Tongue (tissue), 2 donors: ENCODE measurements around the gene PRR13. TPM values are rescaled to one million over a fixed set of nuclear protein-coding genes. Genes with fewer than 3 reads are reported as not detected.
A peak's percentile ranks its signal among the peaks of the same experiment; 100 is the strongest.
"Not testable (repeated sequence)": the region's sequence is repeated elsewhere in the genome, so short reads cannot be mapped to it uniquely, and the experiment has no call there.

Experiments
- DNase-seq: peaks from one replicate; pipeline ENCODE4 v3.0.0-alpha.2; 2015
- total RNA-seq: library from RNA; depleted of rRNA; stranded (reverse); fragments of >200 nt; gene quantifications from one replicate; pipeline ENCODE4 v1.2.3, GENCODE V29; 2014

The PRR13 gene
- total RNA-seq, 1 donor from 2014 or later: 13.0 TPM

DNA sequence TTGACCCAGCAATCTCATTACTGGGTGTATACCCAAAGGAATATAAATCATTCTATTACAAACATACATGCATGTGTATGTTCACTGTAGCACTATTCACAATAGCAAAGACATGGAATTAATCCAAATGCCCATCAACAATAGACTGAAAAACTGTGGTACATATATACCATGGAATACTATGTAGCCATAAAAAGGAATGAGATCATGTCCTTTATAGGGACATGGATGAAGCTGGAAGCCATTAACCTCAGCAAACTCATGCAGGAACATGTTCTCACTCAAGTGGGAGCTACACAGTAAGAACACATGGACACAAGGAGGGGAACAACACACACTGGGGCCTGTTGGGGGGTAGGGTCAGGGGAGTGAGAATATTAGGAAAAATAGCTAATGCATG is 2.0 kb upstream of the PRR13 start:
- not testable (repeated sequence) for DNase-seq

DNA sequence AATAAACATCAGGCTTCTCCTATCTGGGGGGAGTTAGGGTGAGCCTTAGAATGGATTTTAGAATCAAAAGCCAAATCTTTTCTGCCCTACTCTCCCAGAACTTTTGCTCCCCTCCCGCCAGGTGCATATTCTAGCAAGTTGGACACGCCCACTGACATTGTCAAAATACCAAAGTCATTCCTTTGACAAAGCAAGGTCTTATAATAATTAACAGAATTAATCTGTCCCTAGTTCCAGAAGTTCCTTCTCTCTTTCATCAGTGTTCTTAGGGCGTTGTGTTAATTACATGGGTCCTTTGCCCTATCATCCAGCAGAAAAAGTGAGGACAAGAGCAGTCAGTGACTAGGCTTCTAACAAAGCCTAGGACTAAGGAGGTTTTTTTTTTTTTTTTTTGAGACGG is 2.4 kb downstream of the PRR13 start:
- DNase-seq: no peak

DNA sequence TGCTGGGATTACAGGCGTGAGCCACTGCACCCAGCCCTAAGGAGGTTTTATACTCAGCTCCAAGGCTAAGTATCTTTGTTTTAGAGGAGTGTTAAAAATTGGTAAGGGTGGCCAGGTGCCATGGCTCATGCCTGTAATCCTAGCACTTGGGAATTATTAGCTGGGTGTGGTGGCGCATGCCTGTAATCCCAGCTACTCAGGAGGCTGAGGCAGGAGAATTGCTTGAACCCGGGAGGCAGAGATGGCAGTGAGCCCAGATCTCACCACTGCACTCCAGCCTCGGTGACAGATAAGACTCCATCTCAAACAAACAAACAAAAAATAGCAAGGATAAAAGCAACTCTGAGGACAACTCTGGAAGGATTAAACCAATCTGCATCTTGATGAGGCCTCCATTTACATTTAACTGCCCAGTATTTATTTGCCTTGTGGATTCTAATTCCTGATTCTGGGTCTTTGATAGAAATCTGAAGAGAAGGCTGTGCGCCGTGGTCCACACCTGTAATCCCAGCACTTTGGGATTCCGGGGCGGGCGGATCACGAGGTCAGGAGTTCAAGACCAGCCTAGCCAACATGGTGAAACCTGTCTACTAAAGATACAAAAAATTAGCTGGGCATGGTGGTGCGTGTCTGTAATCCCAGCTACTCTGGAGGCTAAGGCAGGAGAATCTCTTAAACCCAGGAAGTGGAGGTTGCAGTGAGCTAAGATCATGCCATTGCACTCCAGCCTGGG is 3.2 kb downstream of the PRR13 start:
- DNase-seq: not testable (repeated sequence)

DNA sequence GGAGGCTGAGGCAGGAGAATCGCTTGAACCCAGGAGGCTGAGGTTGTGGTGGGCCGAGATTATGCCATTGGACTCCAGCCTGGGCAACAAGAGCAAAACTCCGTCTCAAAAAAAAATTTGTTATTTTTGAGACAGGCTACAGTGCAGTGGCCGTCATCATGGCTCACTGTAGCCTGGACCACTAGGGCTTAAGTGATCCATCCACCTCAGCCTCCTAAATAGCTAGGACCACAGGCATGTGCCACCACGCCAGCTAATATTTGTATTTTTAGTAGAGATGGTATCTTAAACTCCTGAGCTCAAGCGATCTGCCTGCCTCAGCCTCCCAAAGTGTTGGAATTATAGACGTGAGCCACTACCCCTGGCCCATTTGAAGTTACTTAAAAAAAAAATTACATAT is 9.4 kb downstream of the PRR13 start:
- no peak for DNase-seq

- peak; percentile 100 for DNase-seq
Measured at GRCh38 chr12:53451661-53452158, 10.2 kb downstream of the PRR13 start, which contains the start of gene PCBP2. Gene PCBP2, plus strand, starts transcription at chr12:53452102. Its CDS starts 2,699 bp downstream, at chr12:53454801.

GRCh38 chr12:53452159-53453077 is 10.9 kb downstream of the PRR13 start:
- peak; percentile 94 for DNase-seq

GRCh38 chr12:53453953-53454640 is 12.6 kb downstream of the PRR13 start:
- no peak for DNase-seq

DNA sequence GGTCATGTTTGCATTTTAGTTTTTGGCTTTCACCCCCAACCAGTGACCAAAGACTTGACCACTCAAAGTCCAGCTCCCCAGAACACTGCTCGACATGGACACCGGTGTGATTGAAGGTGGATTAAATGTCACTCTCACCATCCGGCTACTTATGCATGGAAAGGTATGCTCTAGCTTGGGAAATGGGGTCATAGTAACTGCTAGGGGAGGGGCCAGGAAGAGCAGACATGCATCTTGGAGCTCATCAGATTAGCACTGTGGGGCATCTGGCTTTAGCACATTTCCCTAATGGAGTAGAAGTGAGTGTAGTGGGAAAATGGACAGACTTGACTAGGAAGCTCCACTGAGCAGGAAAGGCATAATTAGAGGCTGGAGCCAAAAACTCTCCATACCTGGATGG is 13.2 kb downstream of the PRR13 start:
- DNase-seq: no peak

GRCh38 chr12:53456654-53457366 is 15.3 kb downstream of the PRR13 start:
- DNase-seq: no peak

DNA sequence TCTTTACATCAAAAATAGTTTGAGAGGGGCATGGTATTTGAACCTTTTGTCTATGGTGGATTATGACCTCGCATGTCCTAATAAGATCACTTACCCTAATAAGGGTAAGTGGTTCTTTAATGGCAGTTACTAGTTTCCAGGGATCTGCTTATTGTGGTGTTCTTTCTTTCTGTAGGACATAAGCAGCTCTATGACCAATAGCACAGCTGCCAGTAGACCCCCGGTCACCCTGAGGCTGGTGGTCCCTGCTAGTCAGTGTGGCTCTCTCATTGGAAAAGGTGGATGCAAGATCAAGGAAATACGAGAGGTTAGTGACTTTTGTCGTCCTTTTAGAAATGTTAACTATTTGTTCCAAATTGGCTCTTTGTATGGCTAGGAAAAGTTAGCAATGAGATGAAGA is 17.6 kb downstream of the PRR13 start:
- DNase-seq: no peak

DNA sequence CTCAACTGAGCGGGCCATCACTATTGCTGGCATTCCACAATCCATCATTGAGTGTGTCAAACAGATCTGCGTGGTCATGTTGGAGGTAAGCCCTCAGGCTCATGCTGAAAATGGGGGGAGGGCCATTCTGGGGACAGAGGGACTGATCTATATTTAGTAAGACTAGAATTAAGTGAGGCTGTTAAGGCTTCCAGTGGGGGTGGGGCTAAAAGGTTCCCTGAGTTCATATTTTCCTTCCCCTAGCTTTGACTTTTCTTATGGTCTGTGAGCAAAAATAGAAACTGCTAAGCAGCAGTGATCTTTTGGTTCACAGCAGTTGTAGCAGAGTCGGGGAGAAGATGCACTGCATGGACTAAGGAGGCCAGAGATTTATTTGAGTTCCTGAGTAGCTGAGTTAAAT is 19.5 kb downstream of the PRR13 start:
- DNase-seq: no peak

- DNase-seq: no peak
Measured at GRCh38 chr12:53461591-53461990, 20.1 kb downstream of the PRR13 start.

GRCh38 chr12:53462935-53463334 is 21.4 kb downstream of the PRR13 start:
- DNase-seq: no peak

DNA sequence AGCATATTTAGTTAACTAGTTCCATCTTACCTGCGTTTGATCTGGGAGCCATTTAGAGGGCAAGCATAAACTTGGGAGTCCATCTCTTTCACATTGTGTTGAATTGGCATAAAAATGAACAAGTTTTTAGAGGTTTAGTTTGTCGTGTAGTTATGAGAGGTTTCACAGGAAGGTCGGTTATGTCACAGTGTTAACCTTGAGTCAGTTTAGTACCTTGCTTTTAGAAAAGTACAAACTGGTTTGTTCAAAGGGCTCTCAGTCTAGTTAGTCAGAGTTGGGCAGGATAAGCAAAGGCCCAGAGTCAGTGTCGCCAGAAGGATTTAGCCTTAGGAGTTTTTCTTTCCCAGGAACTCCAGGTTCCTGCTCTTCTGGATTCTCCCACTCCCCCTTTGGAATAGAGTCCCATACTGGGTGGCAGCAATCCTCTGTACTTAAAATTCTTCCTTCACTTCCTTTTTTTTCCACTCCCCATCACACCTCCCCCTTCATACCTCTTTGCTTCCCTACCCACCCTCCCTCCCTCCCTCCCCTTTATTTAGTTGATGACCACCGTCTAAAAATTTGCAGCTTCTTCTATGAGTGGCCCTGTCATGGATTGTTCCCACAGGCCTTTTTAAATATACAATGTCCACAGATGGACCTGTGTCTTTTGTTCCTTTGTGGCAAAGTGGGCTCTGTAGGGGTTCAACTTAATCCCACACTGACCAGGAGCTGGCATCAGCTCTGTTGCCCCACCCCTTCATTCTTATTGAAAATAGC is 22.4 kb downstream of the PRR13 start:
- DNase-seq: no peak

- no peak for DNase-seq
Measured at GRCh38 chr12:53464685-53465418, 23.3 kb downstream of the PRR13 start.

DNA sequence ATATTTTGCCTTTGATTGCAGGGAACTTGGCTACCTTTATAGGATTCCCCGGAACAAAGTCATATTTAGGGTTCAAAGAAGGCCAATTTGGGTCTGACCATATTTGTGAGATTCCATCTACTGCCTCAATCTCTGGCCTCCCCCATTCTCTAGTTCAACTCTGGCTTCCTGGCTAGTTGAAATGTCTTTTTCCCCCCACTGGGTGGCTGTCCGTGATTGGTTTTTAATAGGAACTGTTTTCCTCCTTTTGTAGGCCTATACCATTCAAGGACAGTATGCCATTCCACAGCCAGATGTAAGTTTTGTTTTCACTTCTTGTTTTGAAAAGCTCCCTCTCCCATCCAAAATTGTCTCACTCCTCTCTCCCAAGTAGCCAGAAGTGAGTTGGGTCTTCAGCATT is 24.1 kb downstream of the PRR13 start:
- DNase-seq: no peak

- DNase-seq: no peak
Measured at GRCh38 chr12:53466640-53467039, 25.1 kb downstream of the PRR13 start.

DNA sequence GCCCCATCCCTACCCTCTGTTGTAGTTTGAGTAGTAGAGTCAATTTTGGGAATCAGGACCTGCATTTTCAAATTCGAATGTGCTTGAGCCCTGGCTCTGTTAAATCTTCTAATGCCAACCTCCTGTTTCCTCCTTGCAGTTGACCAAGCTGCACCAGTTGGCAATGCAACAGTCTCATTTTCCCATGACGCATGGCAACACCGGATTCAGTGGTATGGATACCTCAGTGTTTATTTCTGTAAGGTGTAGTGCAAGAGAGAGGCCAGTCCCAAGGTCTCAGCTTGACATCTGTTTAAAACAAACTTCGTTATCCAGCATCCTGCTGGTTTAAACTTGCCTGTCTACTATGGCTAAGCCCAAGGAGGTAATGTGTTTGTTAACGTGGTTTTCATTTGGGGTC is 25.5 kb downstream of the PRR13 start:
- no peak for DNase-seq

- no peak for DNase-seq
Measured at GRCh38 chr12:53467880-53468279, 26.3 kb downstream of the PRR13 start.

- no peak for DNase-seq
Measured at GRCh38 chr12:53468282-53468681, 26.7 kb downstream of the PRR13 start.
